Cardiac fibroblast (primary cell): ENCODE results near the gene NUS1.
"Not testable (repeated sequence)": the region's sequence is repeated elsewhere in the genome, so short reads cannot be mapped to it uniquely, and the experiment has no call there.

Source experiments
- DNase-seq, 2 donors: peaks; one replicate each; pipeline versions ENCODE4 v3.0.0 to v3.0.0-alpha.2; 2010; ENCODE audit warnings: low read depth in 2 of 2
- H3K4me3 ChIP-seq, 2 donors: replicated peaks in 1 of 2; 1 replicate in 1 of 2; 2 replicates in 1 of 2; pipeline ENCODE4 v1.5.1; 2011; ENCODE audit warnings: low read depth in 2 of 2, low read length in 2 of 2, mild to moderate bottlenecking in 2 of 2, moderate library complexity in 1 of 2
- TF ChIP-seq, protein P1 (sequence below): IDR thresholded peaks from one replicate; pipeline ENCODE4 v1.5.1; 2011; ENCODE audit warnings: low read depth, mild to moderate bottlenecking, low read length, inconsistent platforms

NUS1 gene

GRCh38 chr6:117718895-117719294, 43.6 kb downstream of the NUS1 start:
- no peak for DNase-seq
- H3K4me3 ChIP-seq, result no peak overlapping the region
- TF ChIP-seq, protein P1, sequence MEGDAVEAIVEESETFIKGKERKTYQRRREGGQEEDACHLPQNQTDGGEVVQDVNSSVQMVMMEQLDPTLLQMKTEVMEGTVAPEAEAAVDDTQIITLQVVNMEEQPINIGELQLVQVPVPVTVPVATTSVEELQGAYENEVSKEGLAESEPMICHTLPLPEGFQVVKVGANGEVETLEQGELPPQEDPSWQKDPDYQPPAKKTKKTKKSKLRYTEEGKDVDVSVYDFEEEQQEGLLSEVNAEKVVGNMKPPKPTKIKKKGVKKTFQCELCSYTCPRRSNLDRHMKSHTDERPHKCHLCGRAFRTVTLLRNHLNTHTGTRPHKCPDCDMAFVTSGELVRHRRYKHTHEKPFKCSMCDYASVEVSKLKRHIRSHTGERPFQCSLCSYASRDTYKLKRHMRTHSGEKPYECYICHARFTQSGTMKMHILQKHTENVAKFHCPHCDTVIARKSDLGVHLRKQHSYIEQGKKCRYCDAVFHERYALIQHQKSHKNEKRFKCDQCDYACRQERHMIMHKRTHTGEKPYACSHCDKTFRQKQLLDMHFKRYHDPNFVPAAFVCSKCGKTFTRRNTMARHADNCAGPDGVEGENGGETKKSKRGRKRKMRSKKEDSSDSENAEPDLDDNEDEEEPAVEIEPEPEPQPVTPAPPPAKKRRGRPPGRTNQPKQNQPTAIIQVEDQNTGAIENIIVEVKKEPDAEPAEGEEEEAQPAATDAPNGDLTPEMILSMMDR, result no peak

GRCh38 chr6:117721520-117721919, 46.3 kb downstream of the NUS1 start:
- not testable (repeated sequence) for H3K4me3 ChIP-seq, DNase-seq

DNA sequence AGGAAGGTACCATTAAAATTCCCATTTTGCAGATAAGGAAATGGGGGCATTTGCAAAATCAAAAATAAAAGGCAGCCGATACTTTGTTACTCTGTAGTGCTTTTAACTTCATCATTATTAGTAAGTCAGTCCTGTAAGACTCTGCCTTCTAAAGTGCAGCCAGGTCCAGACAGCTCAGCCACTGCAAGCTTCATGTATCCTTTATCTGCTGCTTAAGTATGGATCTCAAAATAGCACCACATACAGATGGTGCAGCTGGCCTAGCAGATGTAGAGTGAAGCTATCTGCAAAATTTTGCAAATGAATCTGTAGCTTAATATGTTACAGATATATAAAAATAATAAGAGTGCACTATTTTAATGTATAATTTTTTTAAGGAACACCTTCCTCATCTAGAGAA, 53.4 kb downstream of the NUS1 start:
- H3K4me3 ChIP-seq, result no peak overlapping the region
- no peak for DNase-seq
- TF ChIP-seq, protein P1, result no peak

DNA sequence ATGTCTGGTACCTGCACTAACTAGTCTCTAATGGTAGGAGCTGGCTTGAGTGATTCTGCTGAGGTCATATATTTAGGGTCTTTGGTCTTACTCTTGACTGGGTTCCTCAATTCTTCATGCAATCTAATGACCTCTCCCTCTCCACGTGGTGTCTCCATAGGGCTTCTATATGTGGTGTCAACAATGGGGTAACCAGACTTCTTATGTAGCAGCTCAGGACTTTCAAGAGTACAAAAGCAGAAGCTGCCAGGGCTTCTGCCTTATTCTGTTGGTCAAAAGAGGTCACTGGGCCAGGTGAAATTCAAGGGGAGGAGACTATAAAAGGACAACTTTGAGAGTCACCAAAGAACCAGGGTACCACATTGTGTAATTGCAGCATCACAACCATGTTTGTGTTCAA, 54.3 kb downstream of the NUS1 start:
- DNase-seq, result no peak
- H3K4me3 ChIP-seq, result no peak overlapping the region
- TF ChIP-seq, protein P1, result no peak

DNA sequence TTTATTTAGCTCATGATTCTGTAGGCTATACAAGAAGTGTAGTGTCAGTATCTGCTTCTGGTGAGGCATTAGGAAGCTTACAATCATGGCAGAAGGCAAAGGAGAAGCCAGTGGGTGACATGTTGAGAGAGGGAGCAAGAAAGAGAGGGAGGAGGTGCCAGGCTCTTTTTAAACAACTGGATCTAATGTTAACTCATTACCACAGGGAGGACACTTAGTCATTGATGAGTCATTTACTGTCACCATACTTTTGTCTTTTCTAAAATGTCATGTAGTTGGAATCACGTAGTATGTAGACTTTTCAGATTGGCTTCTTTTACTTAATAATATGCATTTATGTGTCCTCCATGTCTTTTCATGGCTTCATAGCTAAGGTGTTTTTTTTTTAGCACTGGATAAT, 58.1 kb downstream of the NUS1 start:
- TF ChIP-seq, protein P1, result no peak
- no peak for DNase-seq
- no peak overlapping the region for H3K4me3 ChIP-seq

DNA sequence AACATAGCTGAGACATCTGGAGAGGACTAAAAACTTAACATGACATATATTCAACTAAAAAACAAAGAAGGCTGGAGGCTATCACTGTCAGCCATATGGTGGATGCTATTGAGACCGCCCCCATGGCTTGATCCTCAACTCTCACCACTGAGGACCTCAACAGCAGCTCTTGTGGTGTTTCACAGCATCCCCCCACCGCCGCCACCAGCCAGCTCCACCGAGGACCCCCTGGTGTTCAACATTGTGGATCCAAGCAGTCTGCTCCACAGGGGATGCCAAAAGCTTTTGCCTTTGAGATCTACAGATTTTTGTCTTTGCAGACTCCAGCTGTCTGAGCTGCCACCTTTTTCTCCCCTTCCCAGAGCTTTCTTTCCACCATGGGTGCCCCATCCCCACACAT, 64.6 kb downstream of the NUS1 start:
- H3K4me3 ChIP-seq, result no peak overlapping the region
- TF ChIP-seq, protein P1, result no peak
- no peak for DNase-seq

- no peak overlapping the region for H3K4me3 ChIP-seq
- no peak for DNase-seq
- TF ChIP-seq, protein P1, result no peak
These were observed 65.3 kb downstream of the NUS1 start for GRCh38 chr6:117740605-117741004.

- DNase-seq, H3K4me3 ChIP-seq: not testable (repeated sequence)
These were observed 75.4 kb downstream of the NUS1 start for GRCh38 chr6:117750675-117751074.
